ENCODE data around the gene CD101.

The CD101 gene

DNA sequence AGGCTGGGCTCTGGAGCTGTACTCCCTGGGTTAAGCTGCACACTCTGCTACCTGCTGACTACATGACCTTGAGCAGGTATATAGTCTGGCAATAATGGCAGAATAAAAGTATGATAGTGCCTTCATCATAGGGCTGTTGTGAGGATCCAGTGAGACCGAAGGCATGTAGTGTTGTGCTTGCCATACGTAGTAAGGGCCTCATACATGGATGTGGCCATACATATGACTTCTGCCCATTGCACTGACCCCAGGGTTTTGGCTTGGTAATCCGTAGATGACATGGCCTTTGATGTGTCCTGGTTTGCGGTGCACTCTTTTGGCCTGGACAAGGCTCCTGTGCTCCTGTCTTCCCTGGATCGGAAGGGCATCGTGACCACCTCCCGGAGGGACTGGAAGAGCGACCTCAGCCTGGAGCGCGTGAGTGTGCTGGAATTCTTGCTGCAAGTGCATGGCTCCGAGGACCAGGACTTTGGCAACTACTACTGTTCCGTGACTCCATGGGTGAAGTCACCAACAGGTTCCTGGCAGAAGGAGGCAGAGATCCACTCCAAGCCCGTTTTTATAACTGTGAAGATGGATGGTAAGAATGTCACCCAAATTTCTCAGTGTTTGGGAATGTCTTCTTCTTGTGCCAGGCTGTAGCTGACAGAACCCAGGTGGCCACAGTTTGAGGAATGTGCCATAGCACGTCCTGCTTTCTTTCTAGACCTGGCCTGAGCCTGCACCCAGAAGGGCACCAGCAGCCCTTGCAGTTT is 17.0 kb upstream of the CD101 start:
- no peak for DNase-seq (ENCODE audit: low spot score)

DNA sequence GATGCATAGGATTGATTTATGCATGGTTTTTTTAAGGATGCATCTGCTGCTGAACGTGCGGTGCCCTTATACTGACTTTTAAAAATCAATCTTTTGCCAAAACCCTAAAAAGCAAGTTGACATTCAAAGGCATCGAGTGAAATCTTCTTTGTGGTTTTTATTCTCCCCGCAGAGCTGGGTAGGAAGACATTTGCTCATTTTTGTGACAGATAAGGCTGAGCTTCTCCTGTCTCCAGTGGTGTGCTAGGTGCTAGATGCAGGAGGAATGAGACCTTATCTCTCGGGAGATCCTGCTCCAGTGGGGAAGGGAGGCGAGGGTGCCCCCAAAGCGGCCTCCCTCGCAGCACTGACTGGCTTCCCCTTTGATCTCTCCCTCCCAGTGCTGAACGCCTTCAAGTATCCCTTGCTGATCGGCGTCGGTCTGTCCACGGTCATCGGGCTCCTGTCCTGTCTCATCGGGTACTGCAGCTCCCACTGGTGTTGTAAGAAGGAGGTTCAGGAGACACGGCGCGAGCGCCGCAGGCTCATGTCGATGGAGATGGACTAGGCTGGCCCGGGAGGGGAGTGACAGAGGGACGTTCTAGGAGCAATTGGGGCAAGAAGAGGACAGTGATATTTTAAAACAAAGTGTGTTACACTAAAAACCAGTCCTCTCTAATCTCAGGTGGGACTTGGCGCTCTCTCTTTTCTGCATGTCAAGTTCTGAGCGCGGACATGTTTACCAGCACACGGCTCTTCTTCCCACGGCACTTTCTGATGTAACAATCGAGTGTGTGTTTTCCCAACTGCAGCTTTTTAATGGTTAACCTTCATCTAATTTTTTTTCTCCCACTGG is 14.9 kb upstream of the CD101 start:
- no peak for DNase-seq (ENCODE audit: low spot score)

DNA sequence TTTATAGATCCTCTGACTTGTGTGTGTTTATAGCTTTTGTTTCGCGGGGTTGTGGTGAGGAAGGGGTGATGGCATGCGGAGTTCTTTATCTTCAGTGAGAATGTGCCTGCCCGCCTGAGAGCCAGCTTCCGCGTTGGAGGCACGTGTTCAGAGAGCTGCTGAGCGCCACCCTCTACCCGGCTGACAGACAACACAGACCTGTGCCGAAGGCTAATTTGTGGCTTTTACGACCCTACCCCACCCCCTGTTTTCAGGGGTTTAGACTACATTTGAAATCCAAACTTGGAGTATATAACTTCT is 14.4 kb upstream of the CD101 start:
- DNase-seq (ENCODE audit: low spot score) = no peak

DNA sequence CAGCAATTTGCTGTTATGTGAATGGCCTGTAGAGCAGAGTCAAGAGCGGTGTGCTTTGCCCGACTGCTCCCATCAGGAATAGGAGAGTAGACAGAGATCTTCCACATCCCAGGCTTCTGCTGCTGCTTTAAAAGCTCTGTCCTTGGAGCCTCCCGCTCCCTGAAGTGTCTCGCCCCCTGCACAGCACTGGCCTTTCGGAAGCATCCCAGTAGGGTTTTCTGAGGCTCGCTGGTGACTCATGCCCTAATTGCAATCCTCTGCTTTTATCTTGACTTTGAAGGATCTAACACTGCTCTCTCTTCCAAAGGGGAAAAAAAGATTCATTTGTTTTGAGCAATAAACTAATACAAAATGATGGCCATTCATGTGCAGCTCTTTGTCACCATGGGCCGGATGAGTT is 13.3 kb upstream of the CD101 start:
- DNase-seq (ENCODE audit: low spot score) = no peak

DNA sequence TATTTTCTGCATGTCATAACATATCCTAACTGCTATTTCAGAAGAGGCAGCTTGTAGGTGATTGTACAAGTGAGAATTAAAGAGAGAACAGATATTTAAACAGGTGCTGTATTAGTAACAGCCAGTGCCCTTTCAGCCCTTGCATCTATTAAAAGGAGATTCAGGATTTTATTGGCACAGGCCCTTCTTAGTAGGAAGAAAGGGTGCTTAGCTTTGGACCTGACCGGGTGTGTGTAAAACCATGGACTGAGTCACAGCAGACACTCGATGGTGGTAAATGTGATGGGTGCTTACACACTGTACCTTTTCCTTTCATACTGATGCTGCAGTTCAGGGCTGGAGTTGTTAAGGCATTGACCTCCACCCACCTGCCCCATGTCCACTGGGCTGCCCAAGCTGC is 12.7 kb upstream of the CD101 start:
- no peak for DNase-seq (ENCODE audit: low spot score)

DNA sequence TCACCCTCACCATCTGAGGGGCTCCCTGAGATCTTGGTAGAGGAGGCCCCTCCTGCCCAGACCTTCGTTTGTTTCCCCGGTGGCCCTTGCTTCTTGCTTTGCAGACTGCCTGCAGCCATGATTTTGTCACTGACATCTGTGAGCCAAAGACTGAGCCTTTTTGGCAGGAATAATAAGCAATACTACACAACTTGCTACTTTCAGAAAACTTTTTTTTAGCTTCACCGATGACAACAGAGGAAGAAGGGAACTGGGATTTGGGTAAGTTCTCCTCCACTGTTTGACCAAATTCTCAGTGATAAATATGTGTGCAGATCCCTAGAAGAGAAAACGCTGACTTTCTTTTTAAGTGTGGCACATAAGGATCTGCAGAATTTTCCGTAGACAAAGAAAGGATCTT is 11.7 kb upstream of the CD101 start:
- no peak for DNase-seq (ENCODE audit: low spot score)

DNA sequence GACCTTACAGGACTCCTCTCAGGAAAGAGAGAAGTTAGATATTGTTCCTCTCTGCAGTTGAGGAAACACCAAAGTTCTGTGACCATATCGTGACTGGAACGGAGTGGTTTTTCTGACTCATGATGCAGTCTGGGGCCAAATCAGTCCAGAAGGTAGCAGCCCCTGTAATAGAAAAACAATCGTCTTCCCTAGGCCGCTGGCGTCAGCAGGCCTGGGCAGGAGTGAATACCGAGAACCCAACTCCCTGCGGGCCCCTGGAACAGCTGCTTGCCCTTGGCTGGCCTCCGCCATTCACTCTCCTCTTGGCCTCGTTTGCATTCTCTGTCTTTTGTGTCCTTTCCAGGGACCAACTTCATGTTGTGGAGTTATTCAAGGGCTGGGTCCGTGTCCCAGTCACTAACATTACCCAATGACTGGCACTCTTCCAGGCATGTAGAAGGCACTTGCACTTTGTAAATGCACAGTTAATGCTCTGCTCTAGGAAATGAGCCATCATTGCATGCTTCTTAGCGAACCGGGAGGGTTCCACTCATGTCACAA is 10.9 kb upstream of the CD101 start:
- DNase-seq (ENCODE audit: low spot score) = peak; percentile 73

DNA sequence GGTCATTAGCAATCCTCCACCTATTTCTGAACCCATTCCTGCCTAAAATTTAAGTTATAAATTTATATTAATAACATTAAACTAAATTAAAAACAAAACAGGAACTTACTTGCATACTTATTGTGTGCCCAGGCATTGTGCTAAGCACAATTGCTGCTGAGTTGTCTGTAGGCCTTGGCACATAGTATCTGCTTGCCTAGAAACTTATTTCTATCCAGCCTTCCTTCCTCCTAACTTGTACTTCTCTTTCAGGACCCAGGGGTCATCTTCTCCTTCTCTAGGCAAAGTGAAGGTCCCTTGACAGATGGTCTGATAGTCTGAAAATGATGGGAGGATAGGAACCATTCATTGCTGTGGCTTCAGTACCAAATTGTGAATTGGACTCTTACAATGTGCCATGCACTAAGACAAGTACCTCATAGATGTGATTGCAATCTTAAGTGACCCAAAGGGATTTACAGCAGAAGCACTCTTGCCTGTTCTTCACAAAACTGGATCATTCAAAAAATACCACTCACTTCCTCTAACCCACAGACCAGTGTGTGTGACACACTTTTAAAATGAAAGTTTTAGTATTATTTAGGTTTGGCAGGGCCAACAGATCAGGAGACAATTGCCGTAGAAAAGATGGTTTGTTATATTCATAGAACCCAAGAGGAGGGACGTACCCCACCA is 10.3 kb upstream of the CD101 start:
- no peak for DNase-seq (ENCODE audit: low spot score)

DNA sequence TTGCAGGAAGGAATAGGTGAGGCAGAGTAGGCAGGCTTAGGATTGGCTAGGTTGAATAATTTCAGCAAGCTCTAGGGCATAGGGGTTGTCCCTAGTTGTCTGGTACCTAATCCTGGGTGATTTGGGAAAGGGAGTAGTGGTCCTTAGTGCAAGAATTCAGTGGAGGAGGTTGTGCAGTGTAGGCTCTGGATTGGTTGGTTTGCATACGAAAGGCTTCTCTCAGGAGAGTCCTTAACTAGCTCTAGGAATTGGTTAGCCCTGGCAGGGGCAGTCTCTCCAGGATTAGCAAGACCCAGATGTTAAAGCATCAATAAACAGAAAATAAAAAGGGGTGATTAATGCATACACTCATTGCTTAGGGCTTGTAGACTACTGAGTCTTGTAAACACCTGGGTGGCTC is 9.6 kb upstream of the CD101 start:
- DNase-seq (ENCODE audit: low spot score) = no peak

DNA sequence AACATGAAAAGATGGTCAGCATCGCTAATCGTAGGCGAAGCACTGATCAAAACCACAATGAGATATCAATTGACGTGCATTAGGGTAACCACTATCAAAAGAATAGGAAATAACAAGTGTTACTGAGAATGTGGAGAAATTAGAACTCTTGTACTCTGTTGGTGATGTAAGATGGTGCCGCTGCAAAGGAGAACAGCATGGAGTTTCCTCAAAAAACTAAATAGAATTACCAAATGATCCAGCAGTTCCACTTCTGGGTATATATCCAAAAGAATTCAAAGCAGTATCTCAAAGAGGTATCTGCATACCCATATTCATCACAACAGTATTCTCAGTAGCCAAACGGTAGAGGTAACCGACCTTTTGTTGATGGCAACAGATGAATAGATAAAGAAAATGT is 8.3 kb upstream of the CD101 start:
- DNase-seq (ENCODE audit: low spot score) = no peak

DNA sequence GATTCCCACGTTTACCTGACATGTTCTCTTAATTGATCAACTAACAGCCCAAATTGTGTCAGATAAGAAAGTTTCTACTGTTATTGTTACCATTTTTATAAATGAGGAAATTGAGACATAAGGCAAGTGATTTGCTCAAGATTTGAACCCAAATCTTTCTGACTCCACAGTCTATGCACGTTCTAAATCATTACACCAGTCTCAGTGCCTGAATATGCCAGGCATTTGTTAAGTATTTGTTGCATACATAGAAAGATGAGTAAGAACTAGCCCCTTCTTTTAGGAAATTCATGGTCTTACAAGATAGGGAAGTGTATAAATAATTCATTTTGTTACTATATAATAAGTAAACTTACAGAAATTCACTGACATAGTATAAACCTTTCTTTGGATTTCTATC is 7.1 kb upstream of the CD101 start:
- DNase-seq (ENCODE audit: low spot score) = no peak

DNA sequence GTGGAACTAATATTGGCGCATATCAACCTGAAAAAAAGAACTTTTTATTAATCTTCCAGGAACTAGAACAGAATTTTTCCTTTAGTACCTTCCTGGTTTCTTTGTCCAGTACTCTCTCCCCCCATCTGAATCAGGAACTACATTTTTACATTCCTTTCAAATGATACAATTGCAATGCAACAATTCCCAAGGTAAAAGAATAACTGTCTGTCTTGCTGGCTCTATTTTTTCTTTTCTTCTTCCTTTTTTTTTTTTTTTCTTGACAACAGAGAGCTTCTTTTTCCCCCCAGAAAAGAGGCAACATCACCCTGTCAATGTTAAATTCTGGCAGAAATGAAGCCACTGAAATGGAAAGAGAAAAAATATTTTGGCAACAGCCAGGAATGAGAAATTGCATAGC is 4.5 kb upstream of the CD101 start:
- no peak for DNase-seq (ENCODE audit: low spot score)

DNA sequence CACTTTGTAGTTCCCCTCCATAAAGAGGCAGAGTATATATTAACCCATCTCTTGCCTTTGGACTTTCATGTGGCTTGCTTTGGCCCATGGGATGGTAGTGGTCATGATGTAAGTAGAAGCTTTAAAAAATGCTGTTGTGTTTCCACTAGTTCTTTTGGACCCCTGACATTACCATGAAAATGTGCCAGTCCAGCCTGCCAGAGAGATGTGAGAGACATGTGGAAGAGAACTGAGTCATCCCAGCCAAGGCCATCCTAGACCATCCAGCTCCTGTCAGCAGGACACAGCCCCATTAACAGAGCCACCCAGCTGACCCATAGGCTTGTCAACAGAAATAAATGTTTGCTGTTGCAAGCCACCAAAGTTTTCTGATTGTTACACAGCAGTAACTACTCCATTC is 3.9 kb upstream of the CD101 start:
- DNase-seq (ENCODE audit: low spot score) = no peak

DNA sequence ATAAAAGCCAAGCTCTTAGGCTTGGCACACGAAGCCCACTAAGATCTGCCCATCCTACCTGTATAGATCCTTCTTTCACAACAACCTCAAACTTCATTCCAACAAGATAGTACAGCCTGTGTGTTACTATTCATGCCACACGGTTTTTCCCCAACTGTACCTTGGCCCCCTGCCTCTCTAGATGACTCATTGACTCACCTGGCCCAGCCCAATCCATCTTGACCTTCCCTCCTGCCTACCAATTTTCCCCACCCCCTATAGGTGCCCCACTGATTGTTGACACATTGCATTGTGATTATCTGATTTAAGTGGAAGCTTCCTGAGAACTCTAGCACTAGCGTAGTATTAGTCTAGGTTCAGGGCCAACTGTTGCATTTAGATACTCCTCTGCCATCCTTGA is 2.0 kb upstream of the CD101 start:
- DNase-seq (ENCODE audit: low spot score) = no peak

DNA sequence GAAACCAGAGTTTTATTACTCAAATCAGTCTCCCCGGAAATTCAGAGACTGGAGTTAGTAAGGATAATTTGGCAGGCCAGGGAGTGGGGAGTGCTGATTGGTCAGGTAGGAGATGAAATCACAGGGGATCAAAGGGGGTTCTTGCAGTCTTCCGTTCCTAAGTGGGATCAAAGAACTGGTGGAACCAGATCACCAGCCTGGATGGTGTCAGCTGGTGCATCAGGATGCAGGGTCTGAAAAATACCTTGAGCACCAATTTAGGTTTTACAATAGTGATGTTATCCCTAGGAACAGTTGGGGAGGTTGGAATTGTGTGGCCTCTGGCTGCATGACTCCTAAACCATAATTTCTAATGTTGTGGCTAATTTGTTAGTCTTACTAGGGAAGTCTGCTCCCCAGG is 1.4 kb upstream of the CD101 start:
- DNase-seq (ENCODE audit: low spot score) = no peak

DNA sequence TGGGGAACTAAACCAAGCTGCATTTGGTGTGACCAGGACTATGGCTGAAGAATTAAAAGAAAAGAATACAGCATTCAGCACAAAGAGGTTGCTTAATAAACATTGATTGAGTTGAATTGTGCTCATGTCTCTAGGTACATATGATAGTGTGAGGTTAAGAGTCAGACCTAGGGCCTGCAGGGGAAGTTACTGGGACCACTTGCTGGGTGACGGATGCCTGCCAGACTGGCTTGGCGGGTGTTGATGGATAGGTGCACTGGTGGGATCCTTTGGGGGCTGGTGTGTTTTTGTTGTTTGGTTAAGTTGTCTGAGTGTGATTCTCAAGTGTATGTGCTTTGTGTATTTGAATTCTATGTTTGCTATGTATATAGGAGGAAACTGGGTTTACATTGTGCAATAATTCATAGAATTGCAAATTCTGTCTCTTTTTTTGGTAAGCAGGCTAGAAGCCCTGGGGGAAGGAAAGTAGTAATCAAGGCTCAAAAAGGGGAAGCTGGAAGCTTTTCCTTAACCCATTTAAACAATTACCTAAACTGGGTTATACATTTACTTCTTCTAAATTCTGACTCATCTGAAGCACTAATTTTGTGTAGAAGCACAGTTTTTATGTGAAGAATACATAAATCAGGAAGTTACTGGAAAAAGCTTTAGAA is 1.8 kb downstream of the CD101 start:
- no peak for DNase-seq (ENCODE audit: low spot score)

DNA sequence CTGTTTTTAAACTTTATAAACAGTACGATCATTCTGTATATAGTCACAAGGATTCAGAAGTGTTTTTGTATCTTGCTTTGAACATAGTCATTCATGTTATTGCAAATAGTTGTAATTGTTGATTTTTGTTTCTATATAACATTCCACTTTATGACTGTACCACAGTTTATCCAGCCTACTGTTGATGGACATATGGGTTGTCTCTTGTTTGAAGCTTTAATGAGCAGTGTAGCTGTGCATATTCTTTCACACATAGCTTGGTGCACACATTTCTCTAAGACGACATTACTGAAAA is 6.1 kb downstream of the CD101 start:
- no peak for DNase-seq (ENCODE audit: low spot score)

DNA sequence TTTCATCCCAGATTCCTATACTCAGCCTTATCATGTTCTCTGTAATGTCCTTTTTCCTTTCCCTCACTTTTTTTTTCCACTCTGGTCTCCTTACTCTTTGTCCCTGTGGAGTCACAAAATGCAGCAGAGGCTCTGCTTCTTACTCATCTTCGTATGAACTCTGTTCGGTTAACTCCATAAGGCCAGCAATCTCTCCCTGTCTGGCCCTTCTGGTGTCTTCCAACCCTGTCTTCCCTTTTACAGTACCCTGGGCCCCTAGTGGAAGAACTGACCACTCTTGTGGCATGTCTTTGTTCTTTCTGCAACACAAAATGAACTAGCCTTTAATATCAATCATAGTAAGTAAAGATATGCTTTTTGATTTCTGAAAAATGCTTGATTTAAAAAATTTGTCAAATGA is 7.1 kb downstream of the CD101 start:
- no peak for DNase-seq (ENCODE audit: low spot score)

DNA sequence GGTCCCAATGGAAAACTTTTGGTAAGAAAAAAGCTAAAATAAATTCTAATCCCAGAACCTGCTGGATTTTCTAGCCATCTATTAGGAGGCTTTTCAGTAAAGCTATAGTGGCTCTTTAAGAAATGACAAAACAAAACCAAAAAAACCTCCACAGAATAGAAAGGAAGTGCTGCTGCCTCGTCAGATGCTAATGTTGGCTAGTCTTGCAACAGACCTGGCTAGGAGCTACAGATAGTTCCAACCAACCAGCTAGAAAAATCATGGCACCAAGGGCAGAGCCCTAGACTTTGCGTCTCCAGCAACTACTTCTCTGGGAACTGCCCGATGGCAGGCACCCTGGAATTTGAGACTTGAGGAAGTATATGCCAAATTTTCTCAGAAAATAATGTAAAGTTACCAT is 7.6 kb downstream of the CD101 start:
- DNase-seq (ENCODE audit: low spot score) = no peak

DNA sequence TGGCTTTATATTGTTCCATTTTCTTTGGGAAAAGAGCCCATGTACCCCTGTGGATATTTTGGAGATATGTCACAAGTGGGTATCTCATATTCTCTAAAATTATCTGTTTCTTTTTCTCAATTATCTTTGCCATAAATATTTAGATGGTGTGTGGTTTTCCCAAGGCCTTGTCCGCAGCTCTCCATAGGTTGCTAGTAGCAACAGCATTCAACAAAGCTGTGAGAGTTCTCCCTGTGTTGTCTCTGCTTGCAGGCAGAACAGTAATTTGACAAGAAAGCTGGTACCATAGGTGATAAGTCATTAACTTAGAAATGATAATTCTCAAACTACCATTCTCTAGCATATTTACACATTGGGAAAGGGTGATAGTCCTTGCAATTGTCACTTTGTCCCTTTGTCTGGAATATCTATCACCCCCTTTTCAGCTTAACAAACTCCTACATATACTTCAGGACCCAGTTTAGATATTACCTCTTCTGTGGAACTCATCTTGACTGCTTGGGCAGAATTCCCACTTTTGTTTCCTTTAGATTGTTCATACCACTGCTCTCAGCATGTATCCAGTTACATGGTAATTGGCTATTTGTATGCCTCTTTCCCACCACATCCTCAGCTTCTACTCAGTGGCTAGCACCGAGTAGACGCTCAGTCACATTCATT is 8.9 kb downstream of the CD101 start:
- DNase-seq (ENCODE audit: low spot score) = no peak

DNA sequence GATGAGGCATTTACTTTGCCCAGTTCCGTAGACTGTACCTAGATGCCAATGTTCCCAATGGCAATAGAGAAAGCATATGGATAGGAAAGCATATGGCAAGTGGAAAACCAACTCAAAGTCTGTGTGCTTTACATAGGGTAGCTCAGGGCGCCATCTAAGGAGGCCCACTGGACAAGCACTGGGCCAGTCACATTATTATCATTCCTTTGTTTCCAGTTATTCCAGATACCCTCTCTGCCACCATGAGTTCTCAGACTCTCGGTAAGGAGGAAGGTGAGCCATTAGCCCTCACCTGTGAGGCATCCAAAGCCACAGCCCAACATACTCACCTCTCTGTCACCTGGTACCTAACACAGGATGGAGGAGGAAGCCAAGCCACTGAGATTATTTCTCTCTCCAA is 9.8 kb downstream of the CD101 start:
- DNase-seq (ENCODE audit: low spot score) = no peak

DNA sequence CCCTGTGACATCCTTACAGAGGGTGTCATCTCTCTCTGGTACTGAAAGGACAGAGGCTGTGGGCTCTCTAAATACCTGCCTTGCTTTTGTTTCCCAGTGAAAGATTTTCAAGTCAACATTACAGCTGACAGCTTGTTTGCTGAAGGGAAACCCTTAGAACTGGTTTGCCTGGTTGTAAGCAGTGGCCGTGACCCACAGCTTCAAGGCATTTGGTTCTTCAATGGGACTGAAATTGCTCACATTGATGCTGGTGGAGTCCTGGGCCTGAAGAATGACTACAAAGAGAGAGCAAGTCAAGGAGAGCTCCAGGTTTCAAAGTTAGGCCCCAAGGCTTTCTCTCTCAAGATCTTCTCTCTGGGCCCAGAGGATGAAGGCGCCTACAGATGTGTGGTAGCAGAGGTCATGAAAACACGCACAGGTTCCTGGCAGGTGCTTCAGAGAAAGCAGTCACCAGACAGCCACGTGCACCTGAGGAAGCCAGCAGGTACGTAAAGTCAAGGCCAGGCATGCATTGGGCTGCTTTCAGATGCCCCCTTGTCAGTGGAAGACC is 11.8 kb downstream of the CD101 start:
- no peak for DNase-seq (ENCODE audit: low spot score)
